Measurements from ENCODE around the gene SH3BP2.

The SH3BP2 gene

DNA sequence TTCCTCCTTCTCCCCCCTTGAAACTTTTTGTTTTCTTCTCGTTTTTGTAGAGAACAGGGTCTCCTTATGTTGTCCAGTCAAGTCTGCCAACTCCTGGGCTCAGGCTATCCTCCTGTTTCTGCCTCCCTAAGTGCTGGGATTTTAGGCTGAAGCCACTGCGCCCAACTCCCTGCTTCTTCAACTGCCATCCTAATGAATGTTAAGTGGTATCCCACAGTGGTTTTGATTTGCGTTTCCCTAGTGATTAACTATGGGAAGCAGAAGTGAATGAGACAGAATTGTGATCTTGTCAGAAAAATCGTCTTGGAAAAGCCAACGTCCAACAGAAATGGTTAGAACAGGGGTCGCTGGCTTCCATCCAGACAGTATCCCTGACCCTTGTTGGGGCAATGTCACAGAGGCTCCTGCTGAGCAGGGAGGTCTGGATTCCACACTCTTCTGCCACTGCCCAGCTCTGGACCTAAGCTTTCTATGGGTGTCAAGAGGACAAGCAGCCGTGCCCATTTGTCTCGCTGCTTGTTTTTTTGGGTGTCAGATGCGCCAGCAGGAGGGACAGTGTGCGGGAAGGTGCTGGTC is 49.9 kb downstream of the SH3BP2 start:
- Histone ChIP-seq H3K36me3 (ENCODE audit: insufficient read depth, low read length) (no peaks in the 10 kb centered on the region), H4K20me1 (ENCODE audit: insufficient read depth, low read length, poor library complexity, severe bottlenecking) (peaks cover 30% of the 10 kb centered on the region), H3K4me2 (ENCODE audit: low read depth, low read length, poor library complexity, severe bottlenecking) (peak overlapping the region; percentile 87), H3K9me3 (ENCODE audit: insufficient read depth, low read depth, low read length) (no peaks in the 10 kb centered on the region), H3K4me3 (ENCODE audit: low read length, poor library complexity, severe bottlenecking) (peak overlapping the region; percentile 99), H3K4me1 (ENCODE audit: insufficient read depth, low read length, poor library complexity, severe bottlenecking) (peaks cover 41% of the 10 kb centered on the region), H3K9ac (ENCODE audit: low read depth, low read length, poor library complexity, severe bottlenecking) (peak overlapping the region; percentile 81), H2AFZ (ENCODE audit: low read length) (peak overlapping the region; percentile 93), H3K9me2 (replicated peaks; ENCODE audit: low read depth, low read length) (no peaks in the 10 kb centered on the region), H3K79me2 (ENCODE audit: insufficient read depth, low read length) (peaks cover 48% of the 10 kb centered on the region), H3K27me3 (ENCODE audit: insufficient read depth, low read length, poor library complexity, severe bottlenecking) (no peaks in the 10 kb centered on the region), H3F3A (ENCODE audit: low read depth) (peaks cover 10% of the 10 kb centered on the region)
- TF ChIP-seq EZH2phosphoT487 (IDR thresholded peaks at IDR 0.05; ENCODE audit: borderline replicate concordance), result no peak
- TF ChIP-seq, protein P1, sequence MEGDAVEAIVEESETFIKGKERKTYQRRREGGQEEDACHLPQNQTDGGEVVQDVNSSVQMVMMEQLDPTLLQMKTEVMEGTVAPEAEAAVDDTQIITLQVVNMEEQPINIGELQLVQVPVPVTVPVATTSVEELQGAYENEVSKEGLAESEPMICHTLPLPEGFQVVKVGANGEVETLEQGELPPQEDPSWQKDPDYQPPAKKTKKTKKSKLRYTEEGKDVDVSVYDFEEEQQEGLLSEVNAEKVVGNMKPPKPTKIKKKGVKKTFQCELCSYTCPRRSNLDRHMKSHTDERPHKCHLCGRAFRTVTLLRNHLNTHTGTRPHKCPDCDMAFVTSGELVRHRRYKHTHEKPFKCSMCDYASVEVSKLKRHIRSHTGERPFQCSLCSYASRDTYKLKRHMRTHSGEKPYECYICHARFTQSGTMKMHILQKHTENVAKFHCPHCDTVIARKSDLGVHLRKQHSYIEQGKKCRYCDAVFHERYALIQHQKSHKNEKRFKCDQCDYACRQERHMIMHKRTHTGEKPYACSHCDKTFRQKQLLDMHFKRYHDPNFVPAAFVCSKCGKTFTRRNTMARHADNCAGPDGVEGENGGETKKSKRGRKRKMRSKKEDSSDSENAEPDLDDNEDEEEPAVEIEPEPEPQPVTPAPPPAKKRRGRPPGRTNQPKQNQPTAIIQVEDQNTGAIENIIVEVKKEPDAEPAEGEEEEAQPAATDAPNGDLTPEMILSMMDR (conservative IDR thresholded peaks at IDR 0.05; ENCODE audit: low read length), result no peak

DNA sequence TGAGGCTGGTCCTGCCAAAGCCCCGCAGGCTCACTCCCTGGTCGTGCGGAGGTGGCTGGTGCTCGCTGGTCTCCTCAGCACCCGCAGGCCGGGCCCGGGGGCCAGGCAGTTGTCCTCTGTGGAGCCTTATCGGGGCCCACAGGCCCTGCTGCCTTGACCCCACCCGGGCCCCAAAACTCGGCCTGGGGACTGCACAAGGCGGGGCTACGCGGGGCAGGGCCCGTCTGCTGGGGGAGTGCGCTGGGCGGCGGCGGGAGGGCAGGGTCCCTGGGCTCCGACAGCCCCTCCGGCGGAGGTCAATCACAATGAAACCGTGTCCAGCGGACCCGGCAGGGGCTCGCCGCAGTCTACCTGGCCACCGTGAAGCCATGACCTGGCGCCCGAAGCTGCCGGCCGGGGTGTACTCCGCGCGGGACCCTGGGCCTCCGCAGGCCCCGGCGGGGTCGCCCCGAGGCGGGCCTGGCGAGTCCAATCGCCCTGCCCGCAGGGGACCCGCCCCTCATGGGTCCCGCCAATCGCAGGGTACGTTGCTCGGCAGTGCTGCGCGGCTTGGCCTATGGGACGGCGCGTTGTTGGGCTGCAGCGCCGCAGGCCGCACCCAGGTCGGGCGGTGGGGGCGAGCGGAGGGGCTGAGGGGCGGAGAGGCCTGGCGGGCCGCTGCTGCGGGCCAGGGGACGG is 50.5 kb downstream of the SH3BP2 start, which contains the start of gene ADD1:
Gene ADD1 (plus strand): TSS at position 582 of the 678 bp plus-strand sequence. CDS start 32,072 bp downstream, outside the sequence.
- Histone ChIP-seq H3F3A (ENCODE audit: low read depth) (peaks cover 4% of the 10 kb centered on the region; the same call in 1 of the 2 replicates), H3K27me3 (ENCODE audit: insufficient read depth, low read length, poor library complexity, severe bottlenecking) (no peaks in the 10 kb centered on the region), H4K20me1 (ENCODE audit: insufficient read depth, low read length, poor library complexity, severe bottlenecking) (peaks cover 30% of the 10 kb centered on the region), H3K4me3 (ENCODE audit: low read length, poor library complexity, severe bottlenecking) (peak within 1 kb of the TSS; percentile 99), H3K9me3 (ENCODE audit: insufficient read depth, low read depth, low read length) (no peaks in the 10 kb centered on the region), H3K79me2 (ENCODE audit: insufficient read depth, low read length) (peaks cover 54% of the 10 kb centered on the region), H3K4me2 (ENCODE audit: low read depth, low read length, poor library complexity, severe bottlenecking) (peak within 1 kb of the TSS; percentile 87), H3K9me2 (replicated peaks; ENCODE audit: low read depth, low read length) (no peaks in the 10 kb centered on the region), H3K4me1 (ENCODE audit: insufficient read depth, low read length, poor library complexity, severe bottlenecking) (peaks cover 37% of the 10 kb centered on the region), H3K36me3 (ENCODE audit: insufficient read depth, low read length) (no peaks in the 10 kb centered on the region), H3K9ac (ENCODE audit: low read depth, low read length, poor library complexity, severe bottlenecking) (peak within 1 kb of the TSS; percentile 81), H2AFZ (ENCODE audit: low read length) (peak within 1 kb of the TSS; percentile 93)
- no peak for TF ChIP-seq EZH2phosphoT487 (IDR thresholded peaks at IDR 0.05; ENCODE audit: borderline replicate concordance)
- TF ChIP-seq, protein P1 (conservative IDR thresholded peaks at IDR 0.05; ENCODE audit: low read length), result no peak

DNA sequence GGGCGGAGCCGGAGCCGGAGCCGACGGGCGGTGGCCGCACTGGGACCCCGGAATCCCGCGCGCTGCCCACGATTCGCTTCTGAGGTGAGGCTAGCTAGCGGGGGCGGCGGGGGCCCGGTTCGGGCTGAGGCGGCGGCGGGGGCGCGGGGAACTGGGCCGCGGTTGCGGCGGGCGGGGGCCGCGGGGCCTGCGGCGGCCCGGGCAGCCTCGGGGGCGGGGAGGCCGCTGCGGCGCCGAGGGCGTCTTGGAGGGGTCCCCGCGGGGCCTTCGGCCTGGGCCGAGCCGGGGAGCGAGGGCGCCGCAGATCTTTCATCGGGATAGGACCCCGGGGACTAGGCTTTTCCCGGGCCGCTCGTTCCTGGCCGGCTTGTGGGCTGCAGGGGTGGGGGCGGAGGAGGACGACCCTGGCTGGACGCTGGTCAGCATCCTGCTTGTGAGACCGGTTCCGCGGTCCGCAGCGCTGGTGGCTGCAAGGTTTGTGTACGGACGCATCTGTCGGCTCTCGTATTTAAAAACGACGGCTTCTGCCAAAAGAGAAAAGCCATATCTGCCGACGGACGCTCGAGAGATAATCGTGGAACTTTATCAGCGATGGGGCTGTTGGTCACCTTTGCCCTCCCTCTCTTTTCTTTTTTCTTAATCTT is 51.2 kb downstream of the SH3BP2 start:
- Histone ChIP-seq H3K4me1 (ENCODE audit: insufficient read depth, low read length, poor library complexity, severe bottlenecking) (peaks cover 35% of the 10 kb centered on the region), H3K9me3 (ENCODE audit: insufficient read depth, low read depth, low read length) (no peaks in the 10 kb centered on the region), H3K4me3 (ENCODE audit: low read length, poor library complexity, severe bottlenecking) (peak overlapping the region; percentile 99), H3K9me2 (replicated peaks; ENCODE audit: low read depth, low read length) (no peaks in the 10 kb centered on the region), H3K79me2 (ENCODE audit: insufficient read depth, low read length) (peaks cover 60% of the 10 kb centered on the region), H3K9ac (ENCODE audit: low read depth, low read length, poor library complexity, severe bottlenecking) (peak overlapping the region; percentile 81), H3K27me3 (ENCODE audit: insufficient read depth, low read length, poor library complexity, severe bottlenecking) (no peaks in the 10 kb centered on the region), H3F3A (ENCODE audit: low read depth) (no peaks in the 10 kb centered on the region; the same call in 1 of the 2 replicates), H2AFZ (ENCODE audit: low read length) (peak overlapping the region; percentile 46; the same call in 1 of the 2 replicates), H3K4me2 (ENCODE audit: low read depth, low read length, poor library complexity, severe bottlenecking) (peak overlapping the region; percentile 80), H3K36me3 (ENCODE audit: insufficient read depth, low read length) (no peaks in the 10 kb centered on the region), H4K20me1 (ENCODE audit: insufficient read depth, low read length, poor library complexity, severe bottlenecking) (peaks cover 34% of the 10 kb centered on the region)
- TF ChIP-seq, protein P1 (conservative IDR thresholded peaks at IDR 0.05; ENCODE audit: low read length), result no peak
- TF ChIP-seq EZH2phosphoT487 (IDR thresholded peaks at IDR 0.05; ENCODE audit: borderline replicate concordance), result no peak
